ENCODE data around the gene TRIM15. TPM values are rescaled to one million over a fixed set of nuclear protein-coding genes. Genes with fewer than 3 reads are reported as not detected.
"Not testable (repeated sequence)": the region's sequence is repeated elsewhere in the genome, so short reads cannot be mapped to it uniquely, and the experiment has no call there.

TRIM15 gene
- total RNA-seq, result 10 to 100 TPM in 1 of 5 donors, not detected in 4; 24.6 TPM
- polyA plus RNA-seq, result under 1 TPM in 1 of 3 donors, not detected in 2; 0.13 TPM
- long read RNA-seq, donor 1, result 0 reads
- long read RNA-seq, donor 2, result 0 reads
- long read RNA-seq, donor 3, result 0 reads
- long read RNA-seq, donor 4, result 0 reads
- long read RNA-seq, donor 5, result 0 reads
- long read RNA-seq, donor 6, partial matches to known transcripts, result 15 of 15 reads
- long read RNA-seq, donor 6, other reads (novel, unspliced or antisense), result 0 of 15 reads
- long read RNA-seq, donor 7, partial matches to known transcripts, result 0 of 3 reads
- long read RNA-seq, donor 7, other reads (novel, unspliced or antisense), result 0 of 3 reads
- long read RNA-seq, donor 8, result 0 reads
- long read RNA-seq, donor 9, result 0 reads
- long read RNA-seq, donor 10, result 0 reads

GRCh38 chr6:30163090-30163917, at the start of gene TRIM15:
TRIM15 (plus strand) TSS chr6:30163546; CDS start chr6:30163685, 139 bp downstream.
- WGBS, 5 donors, result 65 to 78% (median 70%) methylated on average over 28 to 31 of the region's 31 CpGs
- Histone ChIP-seq H3K4me1 (peaks cover 0 to 2% (median 0%) of the 10 kb centered on the region in 4 donors), H3K9me3 (no peaks in the 10 kb centered on the region), H3K36me3 (no peaks in the 10 kb centered on the region), H3K27me3 (peaks cover 0 to 28% (median 5%) of the 10 kb centered on the region in 3 donors), H3K27ac (no peak within 1 kb of the TSS), H3K4me3 (no peak within 1 kb of the TSS)
- TF ChIP-seq POLR2AphosphoS5 (IDR thresholded peaks at IDR 0.05) (no peak), CTCF (IDR thresholded peaks at IDR 0.05) (no peak), POLR2A (IDR thresholded peaks at IDR 0.05) (no peak), EP300 (IDR thresholded peaks at IDR 0.05) (no peak)
- peak in 1 of 2 donors; percentile 72 for DNase-seq
- intact Hi-C loops (cut with DNase I; ENCODE audit: low total_unique reads), result no loop called here

GRCh38 chr6:30113841-30114240, 49.5 kb upstream of the TRIM15 start:
- no peak for DNase-seq
- Histone ChIP-seq H3K36me3 (no peaks in the 10 kb centered on the region), H3K27ac (peak overlapping the region in 2 of 5 donors; percentile 60 to 69), H3K27me3 (peaks cover 0 to 76% (median 13%) of the 10 kb centered on the region in 3 donors), H3K4me3 (no peak overlapping the region), H3K9me3 (no peaks in the 10 kb centered on the region), H3K4me1 (peaks cover 0 to 6% (median 0%) of the 10 kb centered on the region in 4 donors)
- 39 to 56% (median 51%) methylated on average over 1 of the region's 1 CpG for WGBS, 5 donors
- TF ChIP-seq POLR2A (IDR thresholded peaks at IDR 0.05) (no peak), CTCF (IDR thresholded peaks at IDR 0.05) (no peak), EP300 (IDR thresholded peaks at IDR 0.05) (no peak), POLR2AphosphoS5 (IDR thresholded peaks at IDR 0.05) (no peak)
- intact Hi-C loops (cut with DNase I; ENCODE audit: low total_unique reads), result no loop called here

- no peak for TF ChIP-seq POLR2AphosphoS5 (IDR thresholded peaks at IDR 0.05)
- no peak for TF ChIP-seq EP300 (IDR thresholded peaks at IDR 0.05)
- TF ChIP-seq CTCF (IDR thresholded peaks at IDR 0.05), result no peak
- no peak for TF ChIP-seq POLR2A (IDR thresholded peaks at IDR 0.05)
- Histone ChIP-seq H3K4me3 (no peak overlapping the region), H3K27ac (no peak overlapping the region), H3K27me3 (peaks cover 0 to 52% (median 10%) of the 10 kb centered on the region in 3 donors), H3K9me3 (no peaks in the 10 kb centered on the region), H3K4me1 (peaks cover 0 to 6% (median 0%) of the 10 kb centered on the region in 4 donors), H3K36me3 (no peaks in the 10 kb centered on the region)
- WGBS, 5 donors, result 74 to 81% (median 78%) methylated on average over 6 of the region's 6 CpGs
- intact Hi-C loops (cut with DNase I; ENCODE audit: low total_unique reads), result no loop called here
- DNase-seq, result no peak
These were observed 46.6 kb upstream of the TRIM15 start for GRCh38 chr6:30116724-30117123.

- intact Hi-C loops (cut with DNase I; ENCODE audit: low total_unique reads); DNase-seq; H3K36me3 ChIP-seq; H3K27ac ChIP-seq; H3K9me3 ChIP-seq; H3K4me3 ChIP-seq; H3K4me1 ChIP-seq: not testable (repeated sequence)
- H3K27me3 ChIP-seq, result peaks cover 0 to 43% (median 4%) of the 10 kb centered on the region in 3 donors
- WGBS, 5 donors, result 87 to 91% (median 90%) methylated on average over 5 of the region's 5 CpGs
These were observed 44.7 kb upstream of the TRIM15 start for GRCh38 chr6:30118691-30119090.

All from stomach (tissue), 19 donors.